GM12878 (cell line): ENCODE results near the gene WNT7A. TPM values are rescaled to one million over a fixed set of nuclear protein-coding genes. Genes with fewer than 3 reads are reported as not detected.

Experiments
- ATAC-seq: fragments of 200-7000 bp; cut with Tn5 transposase; 3 replicates; pipeline ENCODE4 v1.9.1; 2020; ENCODE audit warnings: mild to moderate bottlenecking, moderate library complexity
- BruUV-seq: library from RNA; stranded (reverse); fragments of 400-500 nt; replicated peaks from 2 replicates; lab custom pipeline; 2021; lab: Mats Ljungman, UMichigan
- CTCF ChIA-PET: fragments of 300-600 bp; sonication (Branson Sonifier 250); formaldehyde crosslinking; extraction: SDS; loops from one replicate; lab custom pipeline; 2021; ENCODE audit warnings: inconsistent platforms; lab: Yijun Ruan, JAX
- POLR2A ChIA-PET: fragments of 350-600 bp; formaldehyde crosslinking; extraction: SDS; loops from one replicate; lab custom pipeline; 2021; ENCODE audit warnings: inconsistent platforms; lab: Charles Lee
- RAD21 ChIA-PET: fragments of 300-600 bp; sonication (Branson Sonifier 250); formaldehyde crosslinking; loops from one replicate; lab custom pipeline; 2023; ENCODE audit warnings: antibody characterized with exemption; ENCODE audit not compliant: unreplicated experiment; lab: Charles Lee
- SMC1A ChIA-PET: fragments of 300-600 bp; sonication (Branson Sonifier 250); formaldehyde crosslinking; loops from one replicate; lab custom pipeline; 2023; ENCODE audit not compliant: unreplicated experiment, uncharacterized antibody; lab: Charles Lee
- DNase-seq: peaks from one replicate; pipeline ENCODE4 v3.0.0-alpha.2; 2011; ENCODE audit warnings: low read depth, low spot score
- FAIRE-seq: peaks from 3 replicates; lab custom pipeline; 2011; peaks lifted over from hg19 to GRCh38; lab: Jason Lieb, UNC
- H2AFZ ChIP-seq: 2 replicates; pipeline ENCODE4 v1.6.0; 2011; ENCODE audit warnings: low read depth, low read length, control low read depth; ENCODE audit not compliant: control insufficient read depth
- H3K27ac ChIP-seq: 2 replicates; pipeline ENCODE4 v1.5.1; 2011; ENCODE audit warnings: control low read depth; ENCODE audit not compliant: control insufficient read depth, insufficient read depth
- H3K27me3 ChIP-seq, 2 experiments: replicated peaks in 1 of 2; 2 replicates each; pipeline versions ENCODE4 v1.6.0 to v1.6.1; 2011; ENCODE audit warnings: low read length in 1 of 2; ENCODE audit not compliant: control insufficient read depth in 2 of 2, insufficient read depth in 2 of 2
- H3K36me3 ChIP-seq, 2 experiments: 2 replicates each; pipeline ENCODE4 v1.5.1; 2011; ENCODE audit warnings: low read length in 1 of 2; ENCODE audit not compliant: control insufficient read depth in 2 of 2, insufficient read depth in 2 of 2
- H3K4me1 ChIP-seq: 2 replicates; pipeline ENCODE4 v1.6.1; 2011; ENCODE audit warnings: mild to moderate bottlenecking, low read length, moderate library complexity, mixed read lengths; ENCODE audit not compliant: control insufficient read depth, insufficient read depth
- H3K4me2 ChIP-seq: 2 replicates; pipeline ENCODE4 v1.6.0; 2011; ENCODE audit warnings: control low read depth; ENCODE audit not compliant: control insufficient read depth, insufficient read depth
- H3K4me3 ChIP-seq: fragments of 200-600 bp; sonication (generic); 2 replicates; pipeline ENCODE4 v1.5.1; 2016
- H3K79me2 ChIP-seq: 2 replicates; pipeline ENCODE4 v1.6.0; 2011; ENCODE audit warnings: low read length; ENCODE audit not compliant: control insufficient read depth, insufficient read depth
- H3K9ac ChIP-seq: 2 replicates; pipeline ENCODE4 v1.8.0; 2011; ENCODE audit warnings: low read length, control low read depth, mixed read lengths; ENCODE audit not compliant: control insufficient read depth, insufficient read depth
- H3K9me3 ChIP-seq: replicated peaks from 3 replicates; pipeline ENCODE4 v1.5.1; 2011; ENCODE audit warnings: mild to moderate bottlenecking, low read length; ENCODE audit not compliant: control insufficient read depth, insufficient read depth
- H4K20me1 ChIP-seq: 2 replicates; pipeline ENCODE4 v1.6.0; 2011; ENCODE audit not compliant: control insufficient read depth, insufficient read depth
- CHD1 ChIP-seq: IDR thresholded peaks from 2 replicates; pipeline ENCODE4 v1.6.1; 2012; ENCODE audit warnings: low read depth, low read length, improper control_type of control experiment
- GABPA ChIP-seq: IDR thresholded peaks from 2 replicates; pipeline ENCODE4 v1.6.1; 2014; ENCODE audit warnings: antibody characterized with exemption, low read depth, mild to moderate bottlenecking, inconsistent platforms
- MTA2 ChIP-seq: fragments of 450-650 bp; IDR thresholded peaks from 2 replicates; pipeline ENCODE4 v1.6.1; 2016; ENCODE audit warnings: low read depth, mild to moderate bottlenecking, moderate library complexity
- NFYA ChIP-seq: IDR thresholded peaks from 2 replicates; pipeline ENCODE4 v1.6.1; 2011; ENCODE audit warnings: low read depth, mild to moderate bottlenecking, low read length, improper control_type of control experiment, borderline replicate concordance
- SMAD5 ChIP-seq: IDR thresholded peaks from 2 replicates; pipeline ENCODE4 v1.6.1; 2016; ENCODE audit warnings: antibody characterized with exemption, low read depth
- SPI1 ChIP-seq: IDR thresholded peaks from 2 replicates; pipeline ENCODE4 v1.6.1; 2011; ENCODE audit warnings: low read depth, mild to moderate bottlenecking, low read length, moderate library complexity, borderline replicate concordance; ENCODE audit not compliant: insufficient read depth
- WGBS: methylation state at CpG from one replicate; pipeline ENCODE4 v1.1.6; 2016; ENCODE audit warnings: low lambda C conversion rate; ENCODE audit not compliant: insufficient replicate concordance, insufficient coverage; ENCODE audit errors: missing lambda C conversion rate; 5-methylcytosine and 5-hydroxymethylcytosine counted together
- in situ Hi-C: fragments of 300-500 bp; cut with MboI; formaldehyde crosslinking; loops from 9 replicates; pipeline ENCODE4 v1.14.3; 2018; ENCODE audit warnings: mixed read lengths
- intact Hi-C: fragments of 100-400 bp; cut with micrococcal nuclease; formaldehyde crosslinking; loops from one replicate; pipeline ENCODE4 v1.14.2; 2022; ENCODE audit not compliant: unreplicated experiment
- polyA plus RNA-seq, 11 experiments: library from polyadenylated mRNA; depleted of rRNA in 4 of 11; unstranded in 6 of 11; stranded (reverse) in 5 of 11; fragments of >200 nt; fragmentation: Nextera tagmentation in 4 of 11; fragmentation: Illumina TruSeq in 1 of 11; extraction: Ambion mirVana in 4 of 11; extraction: Trizol in 1 of 11; gene quantifications; 1 replicate in 1 of 11; 2 replicates in 10 of 11; pipeline versions ENCODE4 v1.2.1 to v1.2.3, GENCODE V29; 2011 to 2016; ENCODE audit warnings: inconsistent platforms in 2 of 11, missing spikeins in 2 of 11, low read depth in 1 of 11
- total RNA-seq, 4 experiments: library from RNA; depleted of rRNA in 3 of 4; stranded (reverse); fragments of >200 nt in 3 of 4; fragmentation: Illumina TruSeq in 1 of 4; extraction: Trizol in 1 of 4; gene quantifications; 2 replicates each; pipeline versions ENCODE4 v1.2.1 to v1.2.3, GENCODE V29; 2013 to 2021
- TF ChIP-seq, protein P1 (sequence below): fragments of 450-650 bp; IDR thresholded peaks from 2 replicates; pipeline ENCODE4 v1.6.1; 2018; ENCODE audit warnings: borderline replicate concordance, mild to moderate bottlenecking; ENCODE audit not compliant: partially characterized antibody
- TF ChIP-seq, protein P2 (sequence below): fragments of 450-650 bp; formaldehyde crosslinking; IDR thresholded peaks from 2 replicates; pipeline ENCODE4 v1.4.0; 2020; ENCODE audit warnings: mild to moderate bottlenecking, moderate library complexity
- TF ChIP-seq, protein P3 (sequence below): IDR thresholded peaks from 2 replicates; pipeline ENCODE4 v1.6.1; 2012; ENCODE audit warnings: low read depth, low read length, improper control_type of control experiment
- TF ChIP-seq, protein P4 (sequence below): IDR thresholded peaks from 2 replicates; pipeline ENCODE4 v1.6.1; 2012; ENCODE audit warnings: low read depth, low read length, improper control_type of control experiment
- TF ChIP-seq, protein P5 (sequence below): fragments of 450-650 bp; formaldehyde crosslinking; IDR thresholded peaks from 2 replicates; pipeline ENCODE4 v1.4.0; 2022; ENCODE audit warnings: mild to moderate bottlenecking, moderate library complexity

WNT7A gene
- total and polyA plus RNA-seq, 10 of the 15 experiments (the other 5 are each of a cell fraction or from before 2014, with no cell fraction given) = 0.08 TPM; not detected in 9

GRCh38 chr3:13788522-13789424 is 91.1 kb downstream of the WNT7A start:
- H3K9ac ChIP-seq = no peak overlapping the region
- peaks cover 0 to 8% of the 10 kb centered on the region in 2 experiments; a peak in 3 of 4 replicates for H3K27me3 ChIP-seq
- ChIA-PET SMC1A (no interaction called here), RAD21 (no interaction called here), POLR2A (no interaction called here), CTCF (no interaction called here)
- no peak overlapping the region for H3K27ac ChIP-seq
- FAIRE-seq (no peak), DNase-seq (no peak), ATAC-seq (no peak)
- H3K79me2 ChIP-seq = no peaks in the 10 kb centered on the region
- H3K4me1 ChIP-seq = no peaks in the 10 kb centered on the region
- no peak overlapping the region for H3K4me3 ChIP-seq
- H3K9me3 ChIP-seq = no peaks in the 10 kb centered on the region
- no peak overlapping the region for H3K4me2 ChIP-seq
- H3K36me3 ChIP-seq = no peaks in the 10 kb centered on the region
- in situ Hi-C loops = no loop called here
- BruUV-seq = no TSS peak
- no peaks in the 10 kb centered on the region for H4K20me1 ChIP-seq
- intact Hi-C loops = no loop called here
- WGBS = 8% methylated on average over 9 of the region's 9 CpGs
- no peak overlapping the region for H2AFZ ChIP-seq
- TF ChIP-seq, protein P1, sequence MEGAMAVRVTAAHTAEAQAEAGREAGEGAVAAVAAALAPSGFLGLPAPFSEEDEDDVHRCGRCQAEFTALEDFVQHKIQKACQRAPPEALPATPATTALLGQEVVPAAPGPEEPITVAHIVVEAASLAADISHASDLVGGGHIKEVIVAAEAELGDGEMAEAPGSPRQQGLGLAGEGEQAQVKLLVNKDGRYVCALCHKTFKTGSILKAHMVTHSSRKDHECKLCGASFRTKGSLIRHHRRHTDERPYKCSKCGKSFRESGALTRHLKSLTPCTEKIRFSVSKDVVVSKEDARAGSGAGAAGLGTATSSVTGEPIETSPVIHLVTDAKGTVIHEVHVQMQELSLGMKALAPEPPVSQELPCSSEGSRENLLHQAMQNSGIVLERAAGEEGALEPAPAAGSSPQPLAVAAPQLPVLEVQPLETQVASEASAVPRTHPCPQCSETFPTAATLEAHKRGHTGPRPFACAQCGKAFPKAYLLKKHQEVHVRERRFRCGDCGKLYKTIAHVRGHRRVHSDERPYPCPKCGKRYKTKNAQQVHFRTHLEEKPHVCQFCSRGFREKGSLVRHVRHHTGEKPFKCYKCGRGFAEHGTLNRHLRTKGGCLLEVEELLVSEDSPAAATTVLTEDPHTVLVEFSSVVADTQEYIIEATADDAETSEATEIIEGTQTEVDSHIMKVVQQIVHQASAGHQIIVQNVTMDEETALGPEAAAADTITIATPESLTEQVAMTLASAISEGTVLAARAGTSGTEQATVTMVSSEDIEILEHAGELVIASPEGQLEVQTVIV = no peak
- TF ChIP-seq, protein P2, sequence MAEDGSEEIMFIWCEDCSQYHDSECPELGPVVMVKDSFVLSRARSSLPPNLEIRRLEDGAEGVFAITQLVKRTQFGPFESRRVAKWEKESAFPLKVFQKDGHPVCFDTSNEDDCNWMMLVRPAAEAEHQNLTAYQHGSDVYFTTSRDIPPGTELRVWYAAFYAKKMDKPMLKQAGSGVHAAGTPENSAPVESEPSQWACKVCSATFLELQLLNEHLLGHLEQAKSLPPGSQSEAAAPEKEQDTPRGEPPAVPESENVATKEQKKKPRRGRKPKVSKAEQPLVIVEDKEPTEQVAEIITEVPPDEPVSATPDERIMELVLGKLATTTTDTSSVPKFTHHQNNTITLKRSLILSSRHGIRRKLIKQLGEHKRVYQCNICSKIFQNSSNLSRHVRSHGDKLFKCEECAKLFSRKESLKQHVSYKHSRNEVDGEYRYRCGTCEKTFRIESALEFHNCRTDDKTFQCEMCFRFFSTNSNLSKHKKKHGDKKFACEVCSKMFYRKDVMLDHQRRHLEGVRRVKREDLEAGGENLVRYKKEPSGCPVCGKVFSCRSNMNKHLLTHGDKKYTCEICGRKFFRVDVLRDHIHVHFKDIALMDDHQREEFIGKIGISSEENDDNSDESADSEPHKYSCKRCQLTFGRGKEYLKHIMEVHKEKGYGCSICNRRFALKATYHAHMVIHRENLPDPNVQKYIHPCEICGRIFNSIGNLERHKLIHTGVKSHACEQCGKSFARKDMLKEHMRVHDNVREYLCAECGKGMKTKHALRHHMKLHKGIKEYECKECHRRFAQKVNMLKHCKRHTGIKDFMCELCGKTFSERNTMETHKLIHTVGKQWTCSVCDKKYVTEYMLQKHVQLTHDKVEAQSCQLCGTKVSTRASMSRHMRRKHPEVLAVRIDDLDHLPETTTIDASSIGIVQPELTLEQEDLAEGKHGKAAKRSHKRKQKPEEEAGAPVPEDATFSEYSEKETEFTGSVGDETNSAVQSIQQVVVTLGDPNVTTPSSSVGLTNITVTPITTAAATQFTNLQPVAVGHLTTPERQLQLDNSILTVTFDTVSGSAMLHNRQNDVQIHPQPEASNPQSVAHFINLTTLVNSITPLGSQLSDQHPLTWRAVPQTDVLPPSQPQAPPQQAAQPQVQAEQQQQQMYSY (CRISPR knock-in tag) = no peak
- TF ChIP-seq MTA2 (no peak), GABPA (no peak), SPI1 (no peak), NFYA (no peak), CHD1 (no peak), SMAD5 (no peak)
- TF ChIP-seq, protein P3, sequence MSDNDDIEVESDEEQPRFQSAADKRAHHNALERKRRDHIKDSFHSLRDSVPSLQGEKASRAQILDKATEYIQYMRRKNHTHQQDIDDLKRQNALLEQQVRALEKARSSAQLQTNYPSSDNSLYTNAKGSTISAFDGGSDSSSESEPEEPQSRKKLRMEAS = no peak
- TF ChIP-seq, protein P4, sequence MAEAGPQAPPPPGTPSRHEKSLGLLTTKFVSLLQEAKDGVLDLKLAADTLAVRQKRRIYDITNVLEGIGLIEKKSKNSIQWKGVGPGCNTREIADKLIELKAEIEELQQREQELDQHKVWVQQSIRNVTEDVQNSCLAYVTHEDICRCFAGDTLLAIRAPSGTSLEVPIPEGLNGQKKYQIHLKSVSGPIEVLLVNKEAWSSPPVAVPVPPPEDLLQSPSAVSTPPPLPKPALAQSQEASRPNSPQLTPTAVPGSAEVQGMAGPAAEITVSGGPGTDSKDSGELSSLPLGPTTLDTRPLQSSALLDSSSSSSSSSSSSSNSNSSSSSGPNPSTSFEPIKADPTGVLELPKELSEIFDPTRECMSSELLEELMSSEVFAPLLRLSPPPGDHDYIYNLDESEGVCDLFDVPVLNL = no peak
- TF ChIP-seq, protein P5, sequence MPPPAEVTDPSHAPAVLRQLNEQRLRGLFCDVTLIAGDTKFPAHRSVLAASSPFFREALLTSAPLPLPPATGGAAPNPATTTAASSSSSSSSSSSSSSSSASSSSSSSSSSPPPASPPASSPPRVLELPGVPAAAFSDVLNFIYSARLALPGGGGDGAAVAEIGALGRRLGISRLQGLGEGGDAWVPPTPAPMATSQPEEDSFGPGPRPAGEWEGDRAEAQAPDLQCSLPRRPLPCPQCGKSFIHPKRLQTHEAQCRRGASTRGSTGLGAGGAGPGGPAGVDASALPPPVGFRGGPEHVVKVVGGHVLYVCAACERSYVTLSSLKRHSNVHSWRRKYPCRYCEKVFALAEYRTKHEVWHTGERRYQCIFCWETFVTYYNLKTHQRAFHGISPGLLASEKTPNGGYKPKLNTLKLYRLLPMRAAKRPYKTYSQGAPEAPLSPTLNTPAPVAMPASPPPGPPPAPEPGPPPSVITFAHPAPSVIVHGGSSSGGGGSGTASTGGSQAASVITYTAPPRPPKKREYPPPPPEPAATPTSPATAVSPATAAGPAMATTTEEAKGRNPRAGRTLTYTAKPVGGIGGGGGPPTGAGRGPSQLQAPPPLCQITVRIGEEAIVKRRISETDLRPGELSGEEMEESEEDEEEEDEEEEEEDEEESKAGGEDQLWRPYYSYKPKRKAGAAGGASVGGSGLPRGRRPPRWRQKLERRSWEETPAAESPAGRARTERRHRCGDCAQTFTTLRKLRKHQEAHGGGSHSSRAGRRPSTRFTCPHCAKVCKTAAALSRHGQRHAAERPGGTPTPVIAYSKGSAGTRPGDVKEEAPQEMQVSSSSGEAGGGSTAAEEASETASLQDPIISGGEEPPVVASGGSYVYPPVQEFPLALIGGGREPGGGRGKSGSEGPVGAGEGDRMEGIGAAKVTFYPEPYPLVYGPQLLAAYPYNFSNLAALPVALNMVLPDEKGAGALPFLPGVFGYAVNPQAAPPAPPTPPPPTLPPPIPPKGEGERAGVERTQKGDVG (CRISPR knock-in tag) = no peak
